Measurements from ENCODE around the gene OPRM1.
A peak's percentile ranks its signal among the peaks of the same experiment; 100 is the strongest.

OPRM1 gene

DNA sequence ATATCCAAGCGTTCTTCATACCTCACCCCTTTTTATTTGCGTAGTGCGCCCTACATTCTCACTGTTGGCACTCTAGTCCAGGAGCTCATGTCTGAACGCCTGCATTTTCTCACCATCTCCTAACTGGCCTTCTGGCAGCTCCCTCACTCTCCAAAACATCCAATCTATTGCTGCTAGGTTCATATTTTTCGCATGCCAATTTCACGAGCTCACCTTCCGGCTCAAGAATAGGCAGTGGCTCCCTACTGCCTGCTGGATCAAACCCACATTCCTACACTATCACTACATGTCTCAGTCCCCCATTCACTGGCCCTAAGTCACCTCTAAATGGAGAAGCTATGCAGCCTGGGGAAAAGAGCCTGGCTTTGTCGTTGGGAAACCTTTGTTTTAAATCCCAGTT lies 202.5 kb downstream of the OPRM1 start:
- peak overlapping the region; percentile 45; the same call in 1 of the 2 replicates for H3K4me3 ChIP-seq (ENCODE audit: low read length)
- TF ChIP-seq ZNF274 (IDR thresholded peaks at IDR 0.05; ENCODE audit: low read depth, low read length): no peak

- no peak for TF ChIP-seq ZNF274 (IDR thresholded peaks at IDR 0.05; ENCODE audit: low read depth, low read length)
Observed at GRCh38 chr6:154242617-154243357, 203.7 kb downstream of the OPRM1 start.

GRCh38 chr6:154243793-154244750 lies 205.0 kb downstream of the OPRM1 start:
- no peak for TF ChIP-seq ZNF274 (IDR thresholded peaks at IDR 0.05; ENCODE audit: low read depth, low read length)

More at GRCh38 chr6:154242617-154243357, 203.7 kb downstream of the OPRM1 start:
- peak overlapping the region; percentile 100; the same call in 1 of the 2 replicates for H3K4me3 ChIP-seq (ENCODE audit: low read length)

DNA sequence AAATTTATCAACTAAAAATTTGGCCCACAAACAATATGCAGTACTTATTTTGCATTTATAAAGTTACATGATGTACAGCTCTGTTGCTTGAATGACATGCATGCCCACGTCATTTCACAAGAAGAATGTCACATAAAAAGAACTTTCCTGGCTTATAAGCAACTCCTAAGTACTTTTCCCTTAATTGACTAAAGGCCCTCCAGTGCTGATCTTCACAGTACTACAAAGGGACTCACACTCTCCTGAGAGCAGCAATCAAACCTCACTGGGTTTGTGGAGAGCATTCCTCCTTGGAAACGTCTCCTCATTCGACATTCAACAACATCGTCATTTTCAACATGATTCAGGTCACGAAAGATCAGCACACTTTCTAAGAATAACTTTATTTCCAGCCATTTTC lies 206.5 kb downstream of the OPRM1 start:
- no peak for TF ChIP-seq ZNF274 (IDR thresholded peaks at IDR 0.05; ENCODE audit: low read depth, low read length)
- peak overlapping the region; percentile 100 for H3K4me3 ChIP-seq (ENCODE audit: low read length)

More at GRCh38 chr6:154243793-154244750, 205.0 kb downstream of the OPRM1 start:
- H3K4me3 ChIP-seq (ENCODE audit: low read length): peak overlapping the region; percentile 100

DNA sequence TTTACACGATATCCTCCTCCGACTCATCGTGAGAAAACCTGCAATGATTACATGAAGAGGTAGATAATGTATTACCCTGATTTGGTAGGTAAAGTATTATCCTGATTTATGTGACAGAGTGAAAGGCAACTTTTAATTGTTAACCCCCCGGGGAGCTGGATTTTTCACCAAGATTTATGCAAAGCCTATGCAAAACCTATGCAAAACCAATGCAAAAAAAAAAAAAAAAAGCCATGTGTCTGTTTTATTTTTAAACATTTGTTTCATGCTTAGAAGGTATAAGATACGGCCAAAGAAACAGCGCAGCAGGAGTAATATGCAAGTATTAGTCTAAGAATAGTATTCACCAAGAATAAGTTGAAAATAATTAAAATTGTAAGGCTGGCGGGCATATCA lies 207.7 kb downstream of the OPRM1 start:
- no peak for TF ChIP-seq ZNF274 (IDR thresholded peaks at IDR 0.05; ENCODE audit: low read depth, low read length)
- H3K4me3 ChIP-seq (ENCODE audit: low read length): peak overlapping the region; percentile 100

DNA sequence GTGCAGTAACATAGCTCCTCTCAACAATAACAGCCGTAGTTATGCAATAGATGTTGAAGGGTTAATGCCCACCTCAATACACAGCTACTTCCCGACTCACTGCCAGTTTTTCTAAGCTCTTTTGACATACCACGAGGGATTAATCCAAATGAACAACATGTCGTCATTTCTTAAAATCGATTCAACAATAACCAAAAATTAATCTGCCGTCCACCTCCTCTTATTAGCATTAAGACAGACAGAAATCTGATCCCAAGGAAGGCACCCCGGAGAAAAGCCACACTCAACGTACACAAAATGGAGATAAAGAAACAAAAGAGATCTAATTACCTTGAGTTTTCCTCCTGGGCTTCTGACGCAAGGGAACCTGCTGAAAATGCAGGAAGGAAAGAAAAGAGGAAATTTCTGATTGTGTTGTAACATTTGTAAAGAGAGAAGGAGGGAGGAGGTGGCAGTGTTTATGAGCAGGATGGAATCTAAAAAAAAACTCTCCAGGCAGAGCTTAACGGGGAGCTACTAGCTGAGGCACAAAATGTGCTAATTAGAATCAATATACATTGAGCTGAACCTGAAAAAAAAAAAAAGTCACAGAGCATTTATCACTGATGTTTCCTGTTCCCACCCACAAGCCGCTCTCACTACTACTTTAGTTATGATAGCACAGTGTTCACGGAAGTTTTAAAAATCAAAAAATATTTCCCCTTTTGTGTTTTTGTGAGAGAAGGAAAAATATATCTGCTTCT lies 208.2 kb downstream of the OPRM1 start:
- H3K4me3 ChIP-seq (ENCODE audit: low read length): peak overlapping the region; percentile 100
- TF ChIP-seq ZNF274 (IDR thresholded peaks at IDR 0.05; ENCODE audit: low read depth, low read length): no peak

GRCh38 chr6:154249499-154250298 lies 210.7 kb downstream of the OPRM1 start:
- no peak for TF ChIP-seq ZNF274 (IDR thresholded peaks at IDR 0.05; ENCODE audit: low read depth, low read length)
- H3K4me3 ChIP-seq (ENCODE audit: low read length): peak overlapping the region; percentile 17; the same call in 1 of the 2 replicates

DNA sequence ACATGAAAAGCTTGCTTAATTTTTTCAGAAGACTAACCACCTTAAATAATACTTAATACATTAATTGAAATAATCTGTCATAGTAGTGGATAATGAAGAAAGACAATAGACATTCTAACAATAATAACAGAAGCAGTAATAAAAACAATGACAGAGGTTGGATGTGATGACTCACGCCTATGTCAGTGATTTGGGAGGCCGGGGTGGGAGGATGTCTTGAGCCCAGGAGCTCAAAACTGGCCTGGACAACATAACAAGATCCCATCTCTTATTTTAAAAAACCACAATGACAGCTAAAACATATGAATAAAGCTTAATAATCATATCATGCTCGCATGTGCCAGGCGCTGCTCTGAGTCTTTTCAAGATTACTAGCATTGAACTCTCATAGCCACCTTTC lies 212.1 kb downstream of the OPRM1 start:
- H3K4me3 ChIP-seq (ENCODE audit: low read length): no peak overlapping the region
- TF ChIP-seq ZNF274 (IDR thresholded peaks at IDR 0.05; ENCODE audit: low read depth, low read length): no peak

DNA sequence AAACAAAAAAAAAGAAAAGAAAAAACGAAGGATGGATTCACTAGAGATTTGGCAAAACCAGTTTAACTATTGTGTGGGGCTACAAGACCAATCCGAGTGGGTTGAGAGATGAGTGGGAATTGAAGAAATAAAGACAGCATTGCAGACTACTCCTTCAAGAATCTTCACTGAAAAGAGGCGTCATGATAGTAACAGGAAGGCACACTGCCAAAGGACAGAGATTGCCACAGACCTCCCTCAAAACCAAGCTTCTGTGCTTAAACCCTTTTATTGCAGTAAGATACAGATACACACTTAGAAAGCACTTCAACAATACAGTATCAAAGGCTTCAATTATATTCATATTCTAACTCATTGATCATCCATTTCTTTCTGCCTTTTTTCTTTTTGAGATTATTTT lies 213.6 kb downstream of the OPRM1 start:
- H3K4me3 ChIP-seq (ENCODE audit: low read length): no peak overlapping the region
- no peak for TF ChIP-seq ZNF274 (IDR thresholded peaks at IDR 0.05; ENCODE audit: low read depth, low read length)

- no peak for TF ChIP-seq ZNF274 (IDR thresholded peaks at IDR 0.05; ENCODE audit: low read depth, low read length)
- no peak overlapping the region for H3K4me3 ChIP-seq (ENCODE audit: low read length)
Observed at GRCh38 chr6:154257067-154257466, 218.0 kb downstream of the OPRM1 start.

- H3K4me3 ChIP-seq (ENCODE audit: low read length): peak overlapping the region; percentile 46; the same call in 1 of the 2 replicates
- no peak for TF ChIP-seq ZNF274 (IDR thresholded peaks at IDR 0.05; ENCODE audit: low read depth, low read length)
Observed at GRCh38 chr6:154258064-154258757, 219.2 kb downstream of the OPRM1 start.

DNA sequence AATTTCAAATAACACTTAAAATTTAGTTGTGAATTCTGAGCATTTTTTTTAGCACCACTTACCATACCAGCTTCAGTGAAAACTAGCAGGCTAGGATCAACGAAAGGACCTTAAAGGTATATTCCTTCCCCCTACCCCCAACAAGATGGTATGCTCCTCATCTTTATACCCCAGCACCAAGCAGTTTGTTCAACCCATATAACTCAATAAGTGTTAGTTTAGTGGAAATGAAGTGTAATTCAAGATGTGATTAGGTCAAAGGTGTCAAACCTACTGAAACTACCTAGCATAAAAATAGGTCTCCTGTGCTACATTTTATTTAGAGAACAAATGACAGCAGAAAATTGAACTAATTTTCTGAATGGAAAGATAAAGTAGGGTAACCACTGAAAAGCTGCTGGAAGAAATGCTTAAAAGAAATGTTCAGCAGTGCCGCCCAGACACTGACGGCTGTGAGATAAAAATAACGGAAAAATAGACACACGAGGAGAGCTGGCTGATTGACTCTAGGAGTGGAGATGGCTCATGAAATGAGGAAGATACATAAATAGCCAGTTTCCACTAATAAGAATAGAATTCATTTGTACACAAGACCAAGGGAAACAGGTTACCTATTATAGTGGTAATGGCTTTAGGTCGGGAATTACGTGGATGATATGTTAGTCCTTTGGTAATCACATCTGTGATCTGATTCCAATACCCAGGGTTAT lies 222.8 kb downstream of the OPRM1 start:
- TF ChIP-seq ZNF274 (IDR thresholded peaks at IDR 0.05; ENCODE audit: low read depth, low read length): no peak
- no peak overlapping the region for H3K4me3 ChIP-seq (ENCODE audit: low read length)

Measured in GM08714 (cell line).